ENCODE results near the gene TRUB2. TPM values are rescaled to one million over a fixed set of nuclear protein-coding genes. Genes with fewer than 3 reads are reported as not detected.
"Not testable (repeated sequence)": the region's sequence is repeated elsewhere in the genome, so short reads cannot be mapped to it uniquely, and the experiment has no call there.

TRUB2 gene
- total RNA-seq, 4 donors from 2014 or later, result 9.1 to 10.3 (median 9.9) TPM

DNA sequence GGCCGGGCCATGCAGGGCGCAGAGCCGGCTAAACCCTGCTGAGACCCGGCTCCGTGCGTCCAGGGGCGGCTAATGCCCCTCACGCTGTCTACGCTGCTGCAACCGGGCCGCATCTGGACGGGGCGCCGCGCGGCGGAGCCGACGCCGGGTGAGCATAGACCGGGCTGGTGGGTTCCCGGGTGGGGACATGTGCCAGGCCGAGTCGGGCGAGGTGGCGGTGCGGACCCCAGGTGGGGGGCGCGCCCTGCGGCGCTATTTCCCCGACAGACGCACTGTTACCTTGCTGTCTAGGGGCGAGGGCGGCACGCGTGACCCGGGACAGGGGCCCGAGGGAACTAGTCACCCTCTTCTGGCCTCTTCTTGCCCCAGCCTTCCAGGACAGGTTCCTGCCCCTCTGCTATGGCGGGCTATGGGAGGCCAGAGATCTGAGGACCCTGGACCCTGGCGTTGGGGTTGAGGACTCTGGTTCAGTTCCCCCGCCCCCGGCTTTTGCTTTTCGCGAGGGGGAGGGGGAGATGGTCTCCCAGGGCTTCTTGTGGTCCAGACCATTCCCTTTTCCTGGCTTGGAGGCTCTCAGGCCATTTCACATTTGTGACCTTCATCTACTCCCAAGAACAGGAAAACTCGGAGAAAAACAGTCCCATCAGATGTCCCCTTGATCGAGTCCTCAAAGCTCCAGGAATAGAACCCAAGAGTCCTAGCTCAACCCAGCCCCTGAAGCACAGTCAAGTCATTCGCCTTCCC lies 18.6 kb upstream of the TRUB2 start:
- DNase-seq (ENCODE audit: low spot score) (no peak), ATAC-seq (ENCODE audit: low FRiP score) (peak; percentile 13)
- TF ChIP-seq, protein P1, sequence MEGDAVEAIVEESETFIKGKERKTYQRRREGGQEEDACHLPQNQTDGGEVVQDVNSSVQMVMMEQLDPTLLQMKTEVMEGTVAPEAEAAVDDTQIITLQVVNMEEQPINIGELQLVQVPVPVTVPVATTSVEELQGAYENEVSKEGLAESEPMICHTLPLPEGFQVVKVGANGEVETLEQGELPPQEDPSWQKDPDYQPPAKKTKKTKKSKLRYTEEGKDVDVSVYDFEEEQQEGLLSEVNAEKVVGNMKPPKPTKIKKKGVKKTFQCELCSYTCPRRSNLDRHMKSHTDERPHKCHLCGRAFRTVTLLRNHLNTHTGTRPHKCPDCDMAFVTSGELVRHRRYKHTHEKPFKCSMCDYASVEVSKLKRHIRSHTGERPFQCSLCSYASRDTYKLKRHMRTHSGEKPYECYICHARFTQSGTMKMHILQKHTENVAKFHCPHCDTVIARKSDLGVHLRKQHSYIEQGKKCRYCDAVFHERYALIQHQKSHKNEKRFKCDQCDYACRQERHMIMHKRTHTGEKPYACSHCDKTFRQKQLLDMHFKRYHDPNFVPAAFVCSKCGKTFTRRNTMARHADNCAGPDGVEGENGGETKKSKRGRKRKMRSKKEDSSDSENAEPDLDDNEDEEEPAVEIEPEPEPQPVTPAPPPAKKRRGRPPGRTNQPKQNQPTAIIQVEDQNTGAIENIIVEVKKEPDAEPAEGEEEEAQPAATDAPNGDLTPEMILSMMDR (IDR thresholded peaks at IDR 0.05), result no peak

DNA sequence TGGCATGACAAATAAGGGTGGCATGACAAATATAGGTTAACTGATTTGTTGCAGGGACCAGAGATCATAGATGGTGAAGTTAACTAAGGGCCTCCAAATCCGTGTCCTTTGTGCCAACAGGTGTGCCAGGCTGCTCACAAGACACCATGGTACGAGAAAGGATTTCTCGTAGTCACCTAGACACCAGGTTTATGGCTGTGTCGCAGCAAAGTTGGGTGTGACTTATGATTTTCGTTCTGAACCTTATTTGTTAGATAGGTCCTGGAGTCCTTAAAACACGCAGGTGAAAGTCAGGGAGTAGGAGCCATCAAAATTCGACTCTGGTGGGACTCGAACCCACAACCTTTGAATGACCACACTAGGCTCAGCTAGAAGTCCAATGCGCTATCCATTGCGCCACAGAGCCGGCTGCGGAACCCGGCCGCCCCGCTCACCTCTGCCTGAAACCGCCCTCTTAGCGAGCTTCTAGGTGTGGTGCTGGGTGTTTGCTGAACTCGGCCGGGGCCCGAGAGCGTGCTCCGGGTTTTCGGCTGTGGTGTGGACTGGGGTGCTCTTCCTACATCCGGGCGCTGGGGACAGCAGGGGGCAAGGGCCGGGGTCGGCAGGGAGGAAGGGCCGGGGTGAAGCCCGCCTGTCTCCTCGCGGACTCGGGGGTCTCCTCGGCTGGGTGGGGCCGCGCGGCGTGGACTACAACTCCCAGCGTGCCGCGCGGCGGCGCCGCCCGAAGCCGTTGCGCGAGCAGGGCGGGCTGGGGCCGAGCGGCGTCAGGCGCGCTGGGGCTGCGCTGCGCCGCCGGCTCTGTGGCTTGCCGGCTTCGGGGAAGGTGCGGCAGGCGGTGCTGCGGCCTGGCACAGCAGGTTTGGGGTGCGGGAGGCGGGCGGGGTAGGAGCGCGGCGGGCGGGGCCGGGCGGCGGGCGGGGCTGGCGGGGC lies 17.8 kb upstream of the TRUB2 start, which contains the start of gene SLC27A4:
Gene SLC27A4, plus strand, starts transcription at position 767 of the 930 bp plus-strand sequence. CDS start 2,606 bp downstream, outside the sequence.
- DNase-seq (ENCODE audit: low spot score), result no peak
- peak; percentile 93 for ATAC-seq (ENCODE audit: low FRiP score)
- TF ChIP-seq, protein P1 (IDR thresholded peaks at IDR 0.05), result no peak

DNA sequence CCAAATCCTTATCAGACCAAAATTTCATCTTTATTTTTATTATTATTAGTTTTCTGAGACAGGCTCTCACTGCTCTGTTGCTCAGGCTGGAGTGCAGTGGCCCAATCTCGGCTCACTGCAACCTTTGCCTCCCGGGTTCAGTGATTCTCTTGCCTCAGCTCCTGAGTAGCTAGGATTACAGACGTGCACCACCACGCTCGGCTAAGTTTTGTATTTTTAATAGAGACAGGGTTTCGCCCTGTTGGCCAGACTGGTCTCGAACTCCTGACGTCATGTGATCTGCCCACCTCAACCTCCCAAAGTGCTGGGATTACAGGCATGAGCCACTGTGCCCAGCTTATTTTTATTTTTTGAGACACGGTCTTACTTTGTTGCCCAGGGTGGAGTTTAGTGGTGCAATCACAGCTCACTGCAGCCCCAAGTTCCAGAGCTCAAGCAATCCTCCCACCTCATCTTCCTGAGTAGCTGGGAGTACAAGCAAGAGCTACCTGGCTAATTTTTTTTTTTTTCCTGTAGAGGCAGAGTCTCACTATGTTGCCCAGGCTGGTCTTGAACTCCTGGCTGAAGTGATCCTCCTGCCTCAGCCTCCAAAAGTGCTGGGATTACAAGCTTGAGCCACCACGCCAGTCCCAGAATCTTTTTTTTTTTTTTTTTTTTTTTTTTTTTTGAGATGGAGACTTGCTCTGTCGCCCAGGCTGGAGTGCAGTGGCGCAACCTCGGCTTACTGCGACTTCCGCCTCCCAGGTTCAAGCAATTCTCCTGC lies 16.8 kb upstream of the TRUB2 start:
- not testable (repeated sequence) for ATAC-seq (ENCODE audit: low FRiP score); DNase-seq (ENCODE audit: low spot score)

DNA sequence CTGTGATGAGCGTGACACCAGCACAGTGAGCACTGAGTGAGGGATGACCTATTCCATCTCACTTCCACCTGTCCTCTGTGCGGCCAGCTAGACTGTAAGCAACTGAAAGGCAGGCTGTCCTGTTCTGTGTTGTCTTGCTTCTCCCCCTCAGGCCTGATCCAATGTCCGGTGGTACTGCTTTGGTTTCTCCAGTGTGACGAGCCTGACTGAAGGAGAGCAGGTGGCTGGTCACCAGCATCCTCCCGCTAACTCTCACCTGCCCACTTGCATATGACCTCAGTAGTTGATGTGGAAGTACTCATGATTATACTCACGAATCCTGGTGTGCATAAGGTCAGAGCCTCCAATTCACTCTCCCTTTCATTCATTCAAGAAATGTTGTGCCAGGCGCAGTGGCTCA lies 15.7 kb upstream of the TRUB2 start:
- ATAC-seq (ENCODE audit: low FRiP score) (no peak), DNase-seq (ENCODE audit: low spot score) (no peak)
- TF ChIP-seq, protein P1 (IDR thresholded peaks at IDR 0.05), result no peak

DNA sequence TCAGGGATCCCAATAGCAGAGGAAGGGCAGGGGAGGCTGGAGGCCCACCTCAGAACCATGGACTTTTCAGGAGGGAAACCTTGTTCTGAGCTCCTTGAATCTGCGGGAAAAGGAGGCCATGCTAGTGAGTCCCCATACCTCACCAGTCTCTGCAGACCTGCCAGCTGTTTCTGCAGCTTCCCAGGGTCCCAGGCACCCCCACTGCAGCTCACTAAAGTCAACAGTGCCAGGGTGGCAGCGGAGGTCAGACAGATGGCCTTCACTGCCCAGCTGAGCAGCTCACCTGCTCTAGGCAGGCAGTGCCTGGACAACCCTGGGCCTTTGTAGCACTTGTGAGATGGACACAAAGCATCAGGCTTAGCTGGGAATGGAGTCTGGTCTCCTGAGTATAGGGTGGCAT lies 13.7 kb upstream of the TRUB2 start:
- ATAC-seq (ENCODE audit: low FRiP score) (no peak), DNase-seq (ENCODE audit: low spot score) (no peak)
- TF ChIP-seq, protein P1 (IDR thresholded peaks at IDR 0.05), result no peak

DNA sequence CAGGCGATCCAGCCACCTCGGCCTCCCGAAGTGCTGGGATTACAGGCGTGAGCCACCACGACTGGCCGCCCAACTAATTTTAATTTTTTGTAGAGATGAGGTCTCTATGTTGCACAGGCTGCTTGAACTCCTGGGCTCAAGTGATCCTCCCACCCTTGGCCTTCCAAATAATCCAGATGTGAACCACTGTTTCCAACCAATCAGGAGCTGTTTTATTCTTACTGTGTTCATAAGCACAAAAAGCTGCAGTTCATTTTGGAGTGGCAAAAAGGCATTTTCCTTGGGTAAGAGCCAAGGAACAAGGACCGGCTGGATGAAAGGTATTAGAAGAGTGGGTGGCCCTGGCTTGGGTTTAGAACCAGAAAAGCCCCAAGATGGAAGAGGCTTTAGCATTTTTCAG lies 12.9 kb upstream of the TRUB2 start:
- no peak for DNase-seq (ENCODE audit: low spot score)
- no peak for ATAC-seq (ENCODE audit: low FRiP score)
- TF ChIP-seq, protein P1 (IDR thresholded peaks at IDR 0.05), result no peak

DNA sequence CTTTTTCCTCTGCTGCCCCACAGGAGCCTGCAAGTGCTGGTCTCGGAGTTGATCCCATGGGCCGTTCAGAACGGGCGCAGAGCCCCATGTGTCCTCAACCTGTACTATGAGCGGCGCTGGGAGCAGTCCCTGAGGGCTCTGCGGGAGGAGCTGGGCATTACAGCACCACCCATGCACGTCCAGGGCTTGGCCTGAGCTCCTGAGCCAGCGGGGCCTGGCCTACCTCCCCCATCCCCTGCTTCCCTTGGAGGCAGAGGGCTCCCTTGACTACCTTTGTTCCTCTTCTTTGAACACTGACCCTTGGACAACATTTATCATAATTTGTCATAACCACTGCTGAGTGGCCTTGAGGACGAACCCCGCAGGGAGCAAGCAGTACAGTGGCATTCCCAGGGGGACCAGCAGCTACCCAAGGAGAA lies 11.2 kb upstream of the TRUB2 start:
- TF ChIP-seq, protein P1 (IDR thresholded peaks at IDR 0.05), result no peak
- DNase-seq (ENCODE audit: low spot score) (no peak), ATAC-seq (ENCODE audit: low FRiP score) (no peak)

All from omental fat pad (tissue), 4 donors.